Activated T-helper 1 cell treated with anti-CD3 and anti-CD28 coated beads, Interleukin-12 subunit alpha, Interleukin-12 subunit beta, Interleukin-2, Interleukin-4 antibody, amounts not matched to agents 30 ng/mL and 10 ng/mL and 1 ng/mL, durations not matched to agents 14 hours and 24 hours and 36 hours (primary cell): Measurements from ENCODE around the gene ATAD3A. TPM values are rescaled to one million over a fixed set of nuclear protein-coding genes. Genes with fewer than 3 reads are reported as not detected.
"Not testable (repeated sequence)": the region's sequence is repeated elsewhere in the genome, so short reads cannot be mapped to it uniquely, and the experiment has no call there.

ENCODE experiments used
- DNase-seq: peaks from one replicate; pipeline ENCODE4 v3.0.0; 2021; ENCODE audit warnings: low spot score
- H3K27ac Mint-ChIP-seq: one replicate; pipeline ENCODE4 v1.8.0; 2021; ENCODE audit warnings: mild to moderate bottlenecking, mixed read lengths
- H3K27me3 Mint-ChIP-seq: one replicate; pipeline ENCODE4 v1.8.0; 2022; ENCODE audit warnings: mild to moderate bottlenecking, moderate library complexity, mixed read lengths; ENCODE audit not compliant: insufficient read depth
- H3K36me3 Mint-ChIP-seq: one replicate; pipeline ENCODE4 v1.8.0; 2021; ENCODE audit warnings: low read depth, mixed read lengths
- H3K4me1 Mint-ChIP-seq: one replicate; pipeline ENCODE4 v1.8.0; 2021; ENCODE audit warnings: low read depth, mixed read lengths
- H3K4me3 Mint-ChIP-seq: one replicate; pipeline ENCODE4 v1.8.0; 2021; ENCODE audit warnings: mild to moderate bottlenecking, moderate library complexity, mixed read lengths
- H3K9me3 Mint-ChIP-seq: one replicate; pipeline ENCODE4 v1.8.0; 2021; ENCODE audit warnings: mixed read lengths
- intact Hi-C: fragments of 100-400 bp; cut with micrococcal nuclease; formaldehyde crosslinking; loops from one replicate; pipeline ENCODE4 v1.15.1; 2024
- total RNA-seq: library from RNA; stranded (reverse); gene quantifications from 2 replicates; pipeline ENCODE4 v1.2.3, GENCODE V29; 2022

The ATAD3A gene
- total RNA-seq, 1 donor from 2014 or later = 108 TPM

DNA sequence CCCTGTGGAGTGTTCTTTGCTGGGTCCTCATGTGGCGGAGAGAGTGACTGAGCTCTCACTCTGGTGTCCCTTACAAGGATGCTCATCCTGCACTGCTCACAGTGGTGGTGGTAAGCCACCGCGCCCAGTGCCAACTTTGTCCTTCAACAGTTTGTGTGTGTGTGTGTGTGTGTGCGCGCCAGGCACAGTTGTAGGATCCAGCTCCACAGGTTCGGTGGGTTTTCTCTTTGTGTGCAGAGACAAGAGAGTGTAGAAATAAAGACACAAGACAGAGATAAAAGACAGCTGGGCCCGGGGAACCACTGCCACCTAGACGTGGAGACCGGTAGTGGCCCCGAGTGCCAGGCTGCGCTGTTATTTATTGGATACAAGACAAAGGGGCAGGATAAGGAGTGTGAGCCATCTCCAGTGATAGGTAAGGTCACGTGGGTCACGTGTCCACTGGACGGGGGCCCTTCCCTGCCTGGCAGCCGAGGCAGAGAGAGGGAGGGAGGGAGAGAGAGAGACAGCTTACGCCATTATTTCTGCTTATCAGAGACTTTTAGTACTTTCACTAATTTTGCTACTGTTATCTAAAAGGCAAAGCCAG, 7.1 kb upstream of the ATAD3A start:
- H3K27ac Mint-ChIP-seq = peak overlapping the region; percentile 88
- not testable (repeated sequence) for H3K36me3 Mint-ChIP-seq, H3K27me3 Mint-ChIP-seq, H3K9me3 Mint-ChIP-seq
- peak overlapping the region; percentile 43 for H3K4me3 Mint-ChIP-seq
- intact Hi-C loops = loop anchor here (1.0 to 2.0 kb wide), 2 partner anchors 34 to 98 kb away; partner anchors contain the start of genes ATAD3B and MRPL20
- peaks cover 14% of the 10 kb centered on the region for H3K4me1 Mint-ChIP-seq
- DNase-seq = peak; percentile 67

DNA sequence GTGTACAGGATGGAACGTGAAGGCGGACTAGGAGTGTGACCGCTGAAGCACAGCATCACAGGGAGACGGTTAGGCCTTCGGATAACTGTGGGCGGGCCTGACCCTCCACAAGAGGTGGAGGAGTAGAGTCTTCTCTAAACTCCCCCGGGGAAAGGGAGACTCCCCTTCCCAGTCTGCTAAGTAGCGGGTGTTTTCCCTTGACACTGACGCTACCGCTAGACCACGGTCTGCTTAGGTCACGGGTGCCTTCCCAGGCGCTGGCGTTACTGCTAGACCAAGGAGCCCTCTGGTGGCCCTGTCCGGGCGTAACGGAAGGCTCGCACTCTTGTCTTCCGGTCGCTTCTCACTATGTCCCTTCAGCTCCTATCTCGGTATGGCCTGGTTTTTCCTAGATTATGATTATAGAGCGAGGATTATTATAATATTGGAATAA, 6.6 kb upstream of the ATAD3A start:
- intact Hi-C loops = loop anchor here (1.0 to 2.0 kb wide), 2 partner anchors 35 to 98 kb away; partner anchors contain the start of genes ATAD3B and MRPL20
- not testable (repeated sequence) for H3K36me3 Mint-ChIP-seq, H3K9me3 Mint-ChIP-seq, H3K27me3 Mint-ChIP-seq, DNase-seq
- peaks cover 14% of the 10 kb centered on the region for H3K4me1 Mint-ChIP-seq
- H3K27ac Mint-ChIP-seq = peak overlapping the region; percentile 88
- H3K4me3 Mint-ChIP-seq = peak overlapping the region; percentile 43

DNA sequence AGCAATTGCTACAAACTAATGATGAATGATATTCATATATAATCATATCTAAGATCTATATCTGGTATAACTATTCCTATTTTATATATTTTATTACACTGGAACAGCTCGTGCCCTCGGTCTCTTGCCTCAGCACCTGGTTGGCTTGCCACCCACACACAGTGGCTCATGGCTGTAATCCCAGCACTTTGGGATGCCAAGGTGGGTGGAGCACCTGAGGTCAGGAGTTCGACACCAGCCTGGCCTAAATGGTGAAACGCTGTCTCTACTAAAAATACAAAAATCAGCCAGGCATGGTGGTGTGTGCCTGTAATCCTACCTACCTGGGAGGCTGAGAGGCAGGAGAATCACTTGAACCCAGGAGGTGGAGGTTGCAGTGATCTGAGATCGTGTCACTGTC, 6.2 kb upstream of the ATAD3A start:
- intact Hi-C loops = loop anchor here (1.0 to 2.0 kb wide), 2 partner anchors 35 to 98 kb away; partner anchors contain the start of genes ATAD3B and MRPL20
- not testable (repeated sequence) for H3K27ac Mint-ChIP-seq, H3K4me3 Mint-ChIP-seq, DNase-seq, H3K27me3 Mint-ChIP-seq, H3K36me3 Mint-ChIP-seq, H3K9me3 Mint-ChIP-seq
- peaks cover 17% of the 10 kb centered on the region for H3K4me1 Mint-ChIP-seq

DNA sequence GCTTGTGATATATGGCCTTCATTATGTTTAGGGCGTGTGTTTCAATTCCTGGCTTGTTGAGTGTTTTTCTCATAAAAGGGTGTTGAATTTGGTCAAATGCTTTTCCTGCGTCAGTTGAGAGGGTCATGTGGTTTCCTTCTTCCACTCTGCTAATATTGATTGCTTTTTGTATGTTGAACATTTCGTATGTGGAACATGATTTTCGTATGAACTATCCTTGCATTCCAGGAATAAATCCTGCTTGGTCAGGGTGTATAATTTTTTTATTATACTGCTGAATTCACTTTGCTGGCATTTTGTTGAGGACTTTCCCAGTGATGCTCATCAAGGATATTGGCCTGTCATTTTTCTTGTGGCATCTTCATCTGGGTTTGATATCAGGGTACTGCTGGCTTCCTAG, 4.7 kb upstream of the ATAD3A start:
- DNase-seq = no peak
- no peak overlapping the region for H3K4me3 Mint-ChIP-seq
- H3K27ac Mint-ChIP-seq = no peak overlapping the region
- intact Hi-C loops = no loop called here
- no peaks in the 10 kb centered on the region for H3K36me3 Mint-ChIP-seq
- H3K27me3 Mint-ChIP-seq = no peaks in the 10 kb centered on the region
- H3K4me1 Mint-ChIP-seq = peaks cover 21% of the 10 kb centered on the region
- no peaks in the 10 kb centered on the region for H3K9me3 Mint-ChIP-seq

DNA sequence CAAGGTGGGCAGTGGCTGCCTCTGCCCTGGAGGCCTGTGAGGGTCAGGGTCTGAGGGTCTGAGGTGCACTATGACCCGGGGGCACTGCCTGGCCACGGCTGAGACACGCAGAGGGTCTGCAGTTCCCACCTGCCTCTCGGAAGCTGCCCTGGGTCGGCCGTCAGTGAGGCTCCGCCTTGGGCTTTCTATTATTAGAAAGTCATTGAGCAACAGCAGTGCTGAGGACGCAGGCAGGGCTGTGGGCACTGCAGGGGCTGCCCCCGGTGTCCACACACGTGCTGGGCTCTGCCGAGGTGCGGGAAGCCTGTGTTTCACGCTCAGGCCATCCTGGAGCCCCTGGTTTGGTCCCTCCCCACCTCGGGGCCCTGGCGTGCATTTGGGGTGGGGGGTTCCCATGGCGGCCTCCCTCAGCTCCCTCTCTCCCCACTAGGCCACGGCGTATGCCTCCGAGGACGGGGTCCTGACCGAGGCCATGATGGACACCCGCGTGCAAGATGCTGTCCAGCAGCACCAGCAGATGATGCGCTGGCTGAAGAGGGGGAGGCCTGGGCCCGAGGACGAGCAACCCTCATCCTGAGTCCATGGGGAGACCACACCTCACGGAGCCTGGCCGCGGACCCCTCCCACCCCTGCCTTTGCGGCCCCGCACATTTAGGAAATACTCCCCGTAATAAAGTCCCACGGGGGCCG, 3.0 kb upstream of the ATAD3A start:
- H3K4me3 Mint-ChIP-seq, DNase-seq, H3K36me3 Mint-ChIP-seq, H3K9me3 Mint-ChIP-seq, intact Hi-C loops, H3K27me3 Mint-ChIP-seq, H3K27ac Mint-ChIP-seq: not testable (repeated sequence)
- peaks cover 21% of the 10 kb centered on the region for H3K4me1 Mint-ChIP-seq

DNA sequence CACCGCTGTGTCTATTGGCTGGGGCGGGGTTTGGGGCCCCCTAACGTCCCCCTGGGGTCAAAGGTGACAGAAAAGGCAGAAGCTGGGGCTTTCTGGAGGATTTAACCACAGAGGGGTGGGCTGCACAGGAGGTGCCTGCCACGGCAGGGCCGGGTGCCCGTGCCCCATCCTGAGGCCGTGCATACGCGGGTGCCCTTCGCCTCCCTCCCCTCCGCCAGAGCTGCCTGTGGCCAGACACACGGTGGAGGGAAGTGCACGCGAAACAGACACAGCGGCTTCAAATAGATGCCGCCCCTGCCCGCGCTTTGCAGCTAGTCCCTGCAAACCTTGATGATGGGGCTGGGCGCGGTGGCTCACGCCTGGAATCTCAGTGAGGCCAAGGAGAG, 2.5 kb upstream of the ATAD3A start:
- H3K4me1 Mint-ChIP-seq = peaks cover 21% of the 10 kb centered on the region
- H3K36me3 Mint-ChIP-seq, DNase-seq, intact Hi-C loops, H3K4me3 Mint-ChIP-seq, H3K27ac Mint-ChIP-seq, H3K9me3 Mint-ChIP-seq, H3K27me3 Mint-ChIP-seq: not testable (repeated sequence)

DNA sequence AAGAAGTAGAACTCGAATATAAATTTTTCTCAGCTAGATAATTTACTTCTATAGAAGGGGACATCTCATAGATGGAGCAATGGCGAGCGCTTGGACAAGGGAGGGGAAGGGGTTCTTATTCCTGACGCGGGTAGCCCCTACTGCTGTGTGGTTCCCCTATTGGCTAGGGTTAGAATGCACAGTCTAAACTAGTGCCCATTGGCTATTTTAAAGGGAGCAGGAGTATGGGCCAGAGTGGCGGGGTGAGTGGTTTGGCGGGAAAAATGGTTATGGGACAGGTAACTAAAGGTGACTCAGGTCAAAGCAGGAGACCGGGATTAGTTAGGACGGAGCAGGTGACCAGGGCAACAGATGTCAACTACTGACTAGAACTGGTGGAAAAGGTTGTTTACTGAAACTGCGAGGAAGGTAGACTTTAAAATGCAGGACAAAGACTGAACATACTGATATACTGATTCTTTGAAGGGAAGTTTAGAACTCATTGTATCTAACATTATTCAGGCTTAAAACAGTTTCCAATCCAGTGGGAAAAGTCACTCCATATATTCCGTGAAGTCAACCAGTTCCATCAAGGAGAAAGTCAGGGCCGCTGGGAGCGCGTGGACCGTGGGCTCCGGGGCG, 940 bp upstream of the ATAD3A start:
- H3K4me3 Mint-ChIP-seq = peak overlapping the region; percentile 97
- no peaks in the 10 kb centered on the region for H3K9me3 Mint-ChIP-seq
- no peaks in the 10 kb centered on the region for H3K36me3 Mint-ChIP-seq
- peak overlapping the region; percentile 92 for H3K27ac Mint-ChIP-seq
- intact Hi-C loops = loop anchor here (1.0 to 5.0 kb wide), 4 partner anchors 104 to 204 kb away; partner anchors contain the start of genes ACAP3, AURKAIP1, CDK11B and MIB2
- DNase-seq = no peak
- H3K4me1 Mint-ChIP-seq = peaks cover 7% of the 10 kb centered on the region
- H3K27me3 Mint-ChIP-seq = no peaks in the 10 kb centered on the region

DNA sequence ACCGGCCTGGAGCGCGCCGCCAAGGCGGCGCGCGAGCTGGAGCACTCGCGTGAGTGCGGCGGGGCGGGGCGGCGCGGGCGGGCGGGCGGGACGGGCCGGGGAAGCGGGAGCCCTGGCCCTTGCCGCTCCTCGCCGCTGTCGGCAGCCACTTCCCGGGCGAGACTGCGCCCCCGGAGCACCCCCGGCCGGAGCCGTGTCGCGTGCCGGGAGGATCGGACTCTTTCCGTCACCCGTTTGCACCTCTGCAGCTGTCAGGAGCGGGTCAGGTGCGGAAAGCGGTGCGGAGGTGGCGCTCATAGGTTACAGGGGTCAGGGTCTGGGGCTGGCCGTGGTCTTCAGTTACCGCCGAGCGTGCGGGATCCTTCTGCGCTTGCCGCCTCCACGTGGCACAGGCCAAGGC, 463 bp downstream of the ATAD3A start:
- H3K4me1 Mint-ChIP-seq, H3K9me3 Mint-ChIP-seq, H3K27me3 Mint-ChIP-seq, H3K27ac Mint-ChIP-seq, H3K36me3 Mint-ChIP-seq: not testable (repeated sequence)
- DNase-seq = peak; percentile 33
- H3K4me3 Mint-ChIP-seq = peak overlapping the region; percentile 79
- intact Hi-C loops = loop anchor here (1.0 to 5.0 kb wide), 5 partner anchors 62 to 212 kb away; partner anchors contain the start of genes ACAP3, CCNL2, CDK11A and CDK11B

DNA sequence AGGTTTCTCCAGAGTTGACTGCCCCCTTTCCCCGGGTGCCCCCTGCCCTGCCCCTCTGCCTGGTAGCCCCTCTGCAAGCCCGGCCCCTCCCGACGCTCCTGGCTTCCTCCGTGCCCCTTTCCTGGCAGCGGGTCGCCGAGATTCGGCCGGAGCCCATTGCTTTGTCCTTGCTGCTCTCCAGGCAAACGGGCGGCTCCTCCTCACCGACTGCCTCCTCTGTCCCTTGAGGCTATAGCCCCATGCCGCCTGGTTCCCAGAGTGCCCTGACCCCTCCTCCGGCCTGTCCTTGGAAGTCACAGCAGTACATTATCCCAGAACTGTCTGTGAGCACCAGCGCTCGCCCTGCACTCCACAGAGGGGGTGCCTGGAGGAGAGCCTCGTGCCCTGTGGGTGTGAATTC, 1.7 kb downstream of the ATAD3A start:
- H3K4me3 Mint-ChIP-seq = peak overlapping the region; percentile 78
- H3K36me3 Mint-ChIP-seq = peaks cover 11% of the 10 kb centered on the region
- not testable (repeated sequence) for H3K4me1 Mint-ChIP-seq, DNase-seq, H3K27me3 Mint-ChIP-seq, H3K9me3 Mint-ChIP-seq
- intact Hi-C loops = loop anchor here (2.0 to 5.0 kb wide), 3 partner anchors 144 to 211 kb away; partner anchors contain the start of genes ACAP3, CDK11A, CDK11B and PUSL1
- H3K27ac Mint-ChIP-seq = peak overlapping the region; percentile 40

DNA sequence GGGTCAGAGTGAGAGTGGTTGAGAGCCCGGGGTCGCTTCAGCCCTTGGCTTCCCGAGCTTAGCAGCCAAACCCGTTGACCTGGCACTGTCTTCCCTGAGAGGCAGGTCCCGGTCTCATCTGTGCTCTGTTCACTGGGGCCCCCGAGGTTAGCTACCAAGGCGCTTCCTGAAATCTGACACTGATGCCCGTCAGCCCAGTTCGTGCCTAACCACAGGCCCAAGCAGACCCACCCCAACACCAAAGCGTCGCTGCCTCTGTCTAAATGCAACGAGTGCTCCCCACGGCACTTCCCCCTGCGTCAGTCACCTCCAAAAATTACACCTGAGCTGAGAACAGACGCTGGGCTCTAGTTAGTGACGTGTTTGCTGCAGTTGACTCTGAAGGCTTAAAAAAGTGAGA, 2.4 kb downstream of the ATAD3A start:
- intact Hi-C loops = loop anchor here (5.0 kb wide), 2 partner anchors 143 to 207 kb away; partner anchors contain the start of genes ACAP3, CDK11B and PUSL1
- H3K27ac Mint-ChIP-seq, H3K27me3 Mint-ChIP-seq, DNase-seq, H3K4me1 Mint-ChIP-seq, H3K9me3 Mint-ChIP-seq: not testable (repeated sequence)
- Mint-ChIP-seq H3K36me3 (peaks cover 12% of the 10 kb centered on the region), H3K4me3 (peak overlapping the region; percentile 22)

DNA sequence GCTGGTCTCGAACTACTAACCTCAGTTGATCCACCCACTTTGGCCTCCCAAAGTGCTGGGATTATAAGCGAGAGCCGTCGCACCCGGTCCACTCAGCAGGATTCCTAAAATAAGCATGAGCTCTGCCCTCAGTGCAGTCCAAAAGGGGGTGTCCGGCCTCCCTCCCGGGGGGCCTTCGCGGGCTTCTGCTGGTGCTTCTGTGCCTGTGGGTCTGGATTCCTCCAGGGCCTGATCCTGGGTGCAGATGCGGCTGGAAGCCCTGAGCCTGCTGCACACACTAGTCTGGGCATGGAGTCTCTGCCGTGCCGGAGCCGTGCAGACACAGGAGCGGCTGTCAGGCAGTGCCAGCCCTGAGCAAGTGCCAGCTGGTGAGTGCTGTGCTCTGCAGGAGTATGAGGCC, 5.0 kb downstream of the ATAD3A start:
- H3K27ac Mint-ChIP-seq, H3K4me1 Mint-ChIP-seq, DNase-seq, H3K9me3 Mint-ChIP-seq, H3K4me3 Mint-ChIP-seq, intact Hi-C loops, H3K27me3 Mint-ChIP-seq: not testable (repeated sequence)
- peaks cover 12% of the 10 kb centered on the region for H3K36me3 Mint-ChIP-seq

DNA sequence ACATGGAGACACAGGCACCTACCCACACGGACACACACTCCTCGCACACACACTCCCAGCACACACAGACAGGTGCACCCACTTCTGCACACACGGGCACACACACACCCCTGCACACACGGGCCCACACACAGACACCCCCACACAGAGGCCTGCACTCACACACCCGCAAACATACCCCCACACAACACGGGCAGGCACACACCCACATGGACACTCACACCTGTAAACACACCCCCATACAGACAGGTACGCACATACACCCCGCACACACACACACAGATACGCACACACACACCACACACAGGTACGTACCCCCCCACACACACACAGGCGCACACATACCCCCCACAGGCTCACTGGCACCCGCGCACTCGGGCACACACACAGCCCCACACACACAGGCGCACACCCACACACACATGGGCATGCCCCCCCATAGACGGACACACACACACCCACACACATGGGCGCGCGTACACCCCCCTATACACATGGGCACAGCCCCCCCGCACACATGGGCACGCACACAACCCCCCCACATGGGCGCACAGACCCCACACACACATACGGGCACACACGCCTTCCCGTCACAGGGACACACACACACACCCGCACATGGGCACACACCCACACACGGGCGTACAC, 6.1 kb downstream of the ATAD3A start:
- H3K4me1 Mint-ChIP-seq = no peaks in the 10 kb centered on the region
- intact Hi-C loops = no loop called here

More for the DNA sequence above, 6.1 kb downstream of the ATAD3A start:
- H3K27ac Mint-ChIP-seq = no peak overlapping the region
- H3K36me3 Mint-ChIP-seq = peaks cover 12% of the 10 kb centered on the region
- DNase-seq = no peak
- H3K9me3 Mint-ChIP-seq = no peaks in the 10 kb centered on the region
- H3K27me3 Mint-ChIP-seq = no peaks in the 10 kb centered on the region
- H3K4me3 Mint-ChIP-seq = no peak overlapping the region
